ENCODE measurements around the gene SPATA24. TPM values are rescaled to one million over a fixed set of nuclear protein-coding genes. Genes with fewer than 3 reads are reported as not detected.

The SPATA24 gene
- total and polyA plus RNA-seq, 2 of the 13 experiments (the other 11 are each of a cell fraction or from before 2014, with no cell fraction given), result 6.0 to 11.1 TPM

DNA sequence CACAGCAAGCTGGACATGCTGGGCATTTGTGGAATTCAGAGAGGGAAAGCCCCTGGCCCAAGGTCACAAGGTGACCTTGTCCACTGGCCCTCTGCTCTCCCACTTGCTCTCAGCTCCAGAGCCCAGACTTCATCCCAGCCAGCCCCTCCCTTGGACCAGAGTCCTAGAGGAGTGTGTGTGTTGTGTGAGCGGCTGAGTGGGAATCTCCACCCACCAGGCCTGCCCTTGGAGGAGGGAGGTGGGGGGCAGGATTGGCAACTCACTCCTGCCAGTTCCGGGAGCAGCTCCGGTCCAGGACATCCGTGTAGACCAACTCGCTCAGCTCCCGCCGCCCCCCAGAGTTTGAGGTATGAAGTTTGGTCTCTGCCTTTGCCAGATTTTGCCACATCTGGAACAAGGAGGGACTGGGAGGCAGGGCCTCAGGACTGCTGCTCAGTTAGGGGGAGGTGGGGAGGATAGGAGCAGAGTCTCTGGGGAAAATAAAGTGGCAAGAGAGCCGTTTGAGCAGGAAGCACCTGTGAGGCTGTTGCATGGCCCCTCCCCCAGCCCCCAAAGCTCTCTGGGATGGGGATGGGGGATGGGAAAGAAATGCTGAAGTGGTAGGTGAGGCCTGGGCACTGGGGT is 15.6 kb downstream of the SPATA24 start (continued):
- TF ChIP-seq ZNF781 (CRISPR knock-in tag; IDR thresholded peaks at IDR 0.05; ENCODE audit: borderline replicate concordance, not compliant biosample characterization) (peak; percentile 22), ZFP82 (CRISPR knock-in tag; IDR thresholded peaks at IDR 0.05; ENCODE audit: borderline replicate concordance) (no peak), TBX3 (IDR thresholded peaks at IDR 0.05; ENCODE audit: borderline replicate concordance) (no peak), ZNF790 (CRISPR knock-in tag; IDR thresholded peaks at IDR 0.05; ENCODE audit: borderline replicate concordance) (no peak), FOXK1 (CRISPR knock-in tag; IDR thresholded peaks at IDR 0.05; ENCODE audit: borderline replicate concordance, low read depth) (no peak), RFX1 (IDR thresholded peaks at IDR 0.05) (no peak), RELA (CRISPR knock-in tag; IDR thresholded peaks at IDR 0.05) (peak; percentile 26; the same call in 1 of the 2 replicates), CENPBD1 (CRISPR knock-in tag; IDR thresholded peaks at IDR 0.05; ENCODE audit: borderline replicate concordance, low read depth) (no peak), ZNF3 (CRISPR knock-in tag; IDR thresholded peaks at IDR 0.05) (no peak), ESRRA (CRISPR knock-in tag; IDR thresholded peaks at IDR 0.05; ENCODE audit: low read depth) (peak; percentile 99), DPF2 (CRISPR knock-in tag; IDR thresholded peaks at IDR 0.05; ENCODE audit: borderline replicate concordance, low read depth) (peak; percentile 16; the same call in 1 of the 2 replicates), ZNF670 (CRISPR knock-in tag; IDR thresholded peaks at IDR 0.05; ENCODE audit: borderline replicate concordance) (no peak), PPARG (CRISPR knock-in tag; conservative IDR thresholded peaks at IDR 0.05) (no peak), THAP11 (CRISPR knock-in tag; IDR thresholded peaks at IDR 0.05) (no peak; the same call in 1 of the 2 replicates), ZKSCAN1 (IDR thresholded peaks at IDR 0.05; ENCODE audit: low read length) (no peak), POLR2A (IDR thresholded peaks at IDR 0.05; ENCODE audit: insufficient read depth in 1 of 2, low read depth in 2 of 2, low read length in 2 of 2) (peak in 1 of 2 experiments; percentile 43; a peak in 2 of 4 replicates), POGZ (CRISPR knock-in tag; IDR thresholded peaks at IDR 0.05) (0 out of 2 replicates have a peak, but pooled peaks have one; percentile 53), MEIS2 (CRISPR knock-in tag; IDR thresholded peaks at IDR 0.05) (0 out of 2 replicates have a peak, but pooled peaks have one; percentile 38), SNAPC2 (CRISPR knock-in tag; IDR thresholded peaks at IDR 0.05) (no peak), ZNF446 (CRISPR knock-in tag; IDR thresholded peaks at IDR 0.05) (no peak), NONO (IDR thresholded peaks at IDR 0.05) (no peak), NONO (CRISPR knock-in tag; conservative IDR thresholded peaks at IDR 0.05) (peak; percentile 49; the same call in 1 of the 2 replicates)
- TF ChIP-seq, protein P1, sequence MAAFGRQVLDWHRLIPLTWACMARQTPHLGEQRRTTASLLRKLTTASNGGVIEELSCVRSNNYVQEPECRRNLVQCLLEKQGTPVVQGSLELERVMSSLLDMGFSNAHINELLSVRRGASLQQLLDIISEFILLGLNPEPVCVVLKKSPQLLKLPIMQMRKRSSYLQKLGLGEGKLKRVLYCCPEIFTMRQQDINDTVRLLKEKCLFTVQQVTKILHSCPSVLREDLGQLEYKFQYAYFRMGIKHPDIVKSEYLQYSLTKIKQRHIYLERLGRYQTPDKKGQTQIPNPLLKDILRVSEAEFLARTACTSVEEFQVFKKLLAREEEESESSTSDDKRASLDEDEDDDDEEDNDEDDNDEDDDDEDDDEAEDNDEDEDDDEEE (CRISPR knock-in tag; IDR thresholded peaks at IDR 0.05), result no peak
- TF ChIP-seq, protein P2, sequence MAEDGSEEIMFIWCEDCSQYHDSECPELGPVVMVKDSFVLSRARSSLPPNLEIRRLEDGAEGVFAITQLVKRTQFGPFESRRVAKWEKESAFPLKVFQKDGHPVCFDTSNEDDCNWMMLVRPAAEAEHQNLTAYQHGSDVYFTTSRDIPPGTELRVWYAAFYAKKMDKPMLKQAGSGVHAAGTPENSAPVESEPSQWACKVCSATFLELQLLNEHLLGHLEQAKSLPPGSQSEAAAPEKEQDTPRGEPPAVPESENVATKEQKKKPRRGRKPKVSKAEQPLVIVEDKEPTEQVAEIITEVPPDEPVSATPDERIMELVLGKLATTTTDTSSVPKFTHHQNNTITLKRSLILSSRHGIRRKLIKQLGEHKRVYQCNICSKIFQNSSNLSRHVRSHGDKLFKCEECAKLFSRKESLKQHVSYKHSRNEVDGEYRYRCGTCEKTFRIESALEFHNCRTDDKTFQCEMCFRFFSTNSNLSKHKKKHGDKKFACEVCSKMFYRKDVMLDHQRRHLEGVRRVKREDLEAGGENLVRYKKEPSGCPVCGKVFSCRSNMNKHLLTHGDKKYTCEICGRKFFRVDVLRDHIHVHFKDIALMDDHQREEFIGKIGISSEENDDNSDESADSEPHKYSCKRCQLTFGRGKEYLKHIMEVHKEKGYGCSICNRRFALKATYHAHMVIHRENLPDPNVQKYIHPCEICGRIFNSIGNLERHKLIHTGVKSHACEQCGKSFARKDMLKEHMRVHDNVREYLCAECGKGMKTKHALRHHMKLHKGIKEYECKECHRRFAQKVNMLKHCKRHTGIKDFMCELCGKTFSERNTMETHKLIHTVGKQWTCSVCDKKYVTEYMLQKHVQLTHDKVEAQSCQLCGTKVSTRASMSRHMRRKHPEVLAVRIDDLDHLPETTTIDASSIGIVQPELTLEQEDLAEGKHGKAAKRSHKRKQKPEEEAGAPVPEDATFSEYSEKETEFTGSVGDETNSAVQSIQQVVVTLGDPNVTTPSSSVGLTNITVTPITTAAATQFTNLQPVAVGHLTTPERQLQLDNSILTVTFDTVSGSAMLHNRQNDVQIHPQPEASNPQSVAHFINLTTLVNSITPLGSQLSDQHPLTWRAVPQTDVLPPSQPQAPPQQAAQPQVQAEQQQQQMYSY (CRISPR knock-in tag; IDR thresholded peaks at IDR 0.05), result peak; percentile 81
- TF ChIP-seq, protein P3, sequence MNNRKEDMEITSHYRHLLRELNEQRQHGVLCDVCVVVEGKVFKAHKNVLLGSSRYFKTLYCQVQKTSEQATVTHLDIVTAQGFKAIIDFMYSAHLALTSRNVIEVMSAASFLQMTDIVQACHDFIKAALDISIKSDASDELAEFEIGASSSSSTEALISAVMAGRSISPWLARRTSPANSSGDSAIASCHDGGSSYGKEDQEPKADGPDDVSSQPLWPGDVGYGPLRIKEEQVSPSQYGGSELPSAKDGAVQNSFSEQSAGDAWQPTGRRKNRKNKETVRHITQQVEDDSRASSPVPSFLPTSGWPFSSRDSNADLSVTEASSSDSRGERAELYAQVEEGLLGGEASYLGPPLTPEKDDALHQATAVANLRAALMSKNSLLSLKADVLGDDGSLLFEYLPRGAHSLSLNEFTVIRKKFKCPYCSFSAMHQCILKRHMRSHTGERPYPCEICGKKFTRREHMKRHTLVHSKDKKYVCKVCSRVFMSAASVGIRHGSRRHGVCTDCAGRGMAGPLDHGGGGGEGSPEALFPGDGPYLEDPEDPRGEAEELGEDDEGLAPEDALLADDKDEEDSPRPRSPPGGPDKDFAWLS (CRISPR knock-in tag; IDR thresholded peaks at IDR 0.05; ENCODE audit: borderline replicate concordance), result no peak

All from HepG2 (cell line).